SU-DHL-6 (cell line): Measurements from ENCODE around the gene MGAT5B.

ENCODE experiments used
- CTCF ChIP-seq: fragments of 200-600 bp; sonication (generic); IDR thresholded peaks from one replicate; pipeline ENCODE4 v1.5.1; 2017; ENCODE audit warnings: antibody characterized with exemption, mild to moderate bottlenecking, low read length, moderate library complexity; ENCODE audit not compliant: insufficient read depth, poor library complexity, severe bottlenecking
- EZH2phosphoT487 ChIP-seq: fragments of 200-600 bp; sonication (generic), shearing (Covaris generic); conservative IDR thresholded peaks from 2 replicates; pipeline ENCODE4 v1.6.1; 2018; ENCODE audit warnings: mild to moderate bottlenecking, antibody characterized with exemption, low read length, moderate library complexity, mixed read lengths

- TF ChIP-seq CTCF = no peak
- TF ChIP-seq EZH2phosphoT487 = no peak
Observed at GRCh38 chr17:76966016-76966415, 97.8 kb downstream of the MGAT5B start.
